Neuronal stem cell (in vitro differentiated cells): Measurements from ENCODE around the gene TOB1.

Experiments used
- DNase-seq: peaks from one replicate; pipeline ENCODE4 v3.0.0-alpha.2; 2013; ENCODE audit warnings: low spot score
- H2AFZ ChIP-seq: one replicate; pipeline ENCODE4 v1.6.1; 2013; ENCODE audit warnings: mild to moderate bottlenecking, low read length, inconsistent platforms
- H2AK5ac ChIP-seq: 2 replicates; pipeline ENCODE4 v1.6.1; 2013; ENCODE audit warnings: low read depth, mild to moderate bottlenecking, inconsistent platforms, low read length, moderate library complexity, mixed read lengths
- H2BK120ac ChIP-seq: 2 replicates; pipeline ENCODE4 v1.6.1; 2013; ENCODE audit warnings: low read depth, mild to moderate bottlenecking, inconsistent platforms, low read length, moderate library complexity, mixed read lengths
- H2BK12ac ChIP-seq: one replicate; pipeline ENCODE4 v1.6.1; 2013; ENCODE audit warnings: low read length, inconsistent platforms
- H2BK15ac ChIP-seq: 2 replicates; pipeline ENCODE4 v1.6.1; 2013; ENCODE audit warnings: mild to moderate bottlenecking, low read length, inconsistent platforms, mixed read lengths
- H2BK5ac ChIP-seq: one replicate; pipeline ENCODE4 v1.6.1; 2013; ENCODE audit warnings: inconsistent platforms, mild to moderate bottlenecking, low read length, moderate library complexity
- H3K14ac ChIP-seq: one replicate; pipeline ENCODE4 v1.6.1; 2013; ENCODE audit warnings: low read length, inconsistent platforms
- H3K18ac ChIP-seq: 2 replicates; pipeline ENCODE4 v1.6.1; 2013; ENCODE audit warnings: low read length, inconsistent platforms
- H3K23ac ChIP-seq: 2 replicates; pipeline ENCODE4 v1.6.1; 2013; ENCODE audit warnings: low read depth, mild to moderate bottlenecking, mixed read lengths, low read length, inconsistent platforms; ENCODE audit not compliant: poor library complexity
- H3K27ac ChIP-seq: replicated peaks from 3 replicates; pipeline ENCODE4 v1.5.1; 2013; ENCODE audit warnings: low read length, inconsistent platforms
- H3K27me3 ChIP-seq, 3 experiments: 2 replicates each; pipeline ENCODE4 v1.6.1; 2013; ENCODE audit warnings: low read length in 3 of 3, mild to moderate bottlenecking in 2 of 3, inconsistent platforms in 1 of 3, low read depth in 1 of 3, mixed read lengths in 1 of 3, moderate library complexity in 1 of 3; ENCODE audit not compliant: control insufficient read depth in 3 of 3, insufficient read depth in 3 of 3
- H3K36me3 ChIP-seq, 2 donors: replicated peaks in 1 of 2; 2 replicates each; pipeline ENCODE4 v1.6.1; 2013; ENCODE audit warnings: low read length in 2 of 2; ENCODE audit not compliant: control insufficient read depth in 2 of 2, insufficient read depth in 2 of 2
- H3K4ac ChIP-seq: 2 replicates; pipeline ENCODE4 v1.6.1; 2013; ENCODE audit warnings: inconsistent platforms, mild to moderate bottlenecking, low read length, moderate library complexity
- H3K4me1 ChIP-seq, 2 donors: 1 replicate in 1 of 2; 2 replicates in 1 of 2; pipeline ENCODE4 v1.6.1; 2013; ENCODE audit warnings: low read length in 2 of 2, low read depth in 1 of 2; ENCODE audit not compliant: control insufficient read depth in 2 of 2, insufficient read depth in 1 of 2
- H3K4me2 ChIP-seq: one replicate; pipeline ENCODE4 v1.6.1; 2013; ENCODE audit warnings: mild to moderate bottlenecking, low read length, inconsistent platforms; ENCODE audit not compliant: insufficient read depth, poor library complexity, severe bottlenecking
- H3K4me3 ChIP-seq, 2 donors: 2 replicates each; pipeline ENCODE4 v1.5.1; 2013; ENCODE audit warnings: low read length in 2 of 2, mild to moderate bottlenecking in 2 of 2, inconsistent platforms in 1 of 2, moderate library complexity in 1 of 2
- H3K79me1 ChIP-seq: one replicate; pipeline ENCODE4 v1.6.1; 2013; ENCODE audit warnings: low read depth, mild to moderate bottlenecking, inconsistent platforms, low read length, moderate library complexity
- H3K9ac ChIP-seq: one replicate; pipeline ENCODE4 v1.6.1; 2013; ENCODE audit warnings: mild to moderate bottlenecking, low read depth, low read length, inconsistent platforms; ENCODE audit not compliant: poor library complexity
- H3K9me3 ChIP-seq, 2 donors: replicated peaks in 1 of 2; 2 replicates each; pipeline versions ENCODE3 to v1.6.1; 2013; ENCODE audit warnings: low read length in 2 of 2, mild to moderate bottlenecking in 2 of 2, inconsistent platforms in 1 of 2, low read depth in 1 of 2, mixed read lengths in 1 of 2, moderate library complexity in 1 of 2; ENCODE audit not compliant: control insufficient read depth in 2 of 2, insufficient read depth in 1 of 2
- H4K8ac ChIP-seq: one replicate; pipeline ENCODE4 v1.6.1; 2013; ENCODE audit warnings: low read depth, mild to moderate bottlenecking, inconsistent platforms, low read length, moderate library complexity
- H4K91ac ChIP-seq: one replicate; pipeline ENCODE4 v1.6.1; 2013; ENCODE audit warnings: low read length, low read depth, mild to moderate bottlenecking, inconsistent platforms; ENCODE audit not compliant: poor library complexity
- WGBS, 2 donors: extraction: QIAGEN DNeasy Blood & Tissue Kit; methylation state at CpG; one replicate each; pipeline ENCODE4 v1.1.7; 2013; ENCODE audit warnings: missing lambda C conversion rate in 2 of 2, mixed read lengths in 1 of 2; ENCODE audit not compliant: insufficient read length in 2 of 2, insufficient replicate concordance in 1 of 2; ENCODE audit errors: extremely low coverage in 2 of 2; 5-methylcytosine and 5-hydroxymethylcytosine counted together

TOB1 gene

GRCh38 chr17:50911890-50912289, 45.7 kb upstream of the TOB1 start:
- no peak overlapping the region for H2BK120ac ChIP-seq
- peaks cover 0 to 2% (median 0%) of the 10 kb centered on the region in 3 experiments for H3K27me3 ChIP-seq
- H3K4me1 ChIP-seq: peaks cover 14 to 23% of the 10 kb centered on the region in 2 donors
- peak overlapping the region; percentile 3 for H3K18ac ChIP-seq
- H3K4me2 ChIP-seq: no peak overlapping the region
- no peaks in the 10 kb centered on the region for H3K36me3 ChIP-seq
- no peak overlapping the region for H2BK15ac ChIP-seq
- H4K8ac ChIP-seq: no peak overlapping the region
- no peak overlapping the region for H3K9ac ChIP-seq
- DNase-seq: no peak
- H2BK12ac ChIP-seq: no peak overlapping the region
- no peaks in the 10 kb centered on the region for H3K79me1 ChIP-seq
- H3K23ac ChIP-seq: no peak overlapping the region
- no peak overlapping the region for H3K4ac ChIP-seq
- no peak overlapping the region for H2BK5ac ChIP-seq
- no peak overlapping the region for H3K14ac ChIP-seq
- WGBS, 2 donors: no CpG with 5 or more reads among the region's 4 CpGs
- peak overlapping the region; percentile 70 for H2AFZ ChIP-seq
- H3K4me3 ChIP-seq: no peak overlapping the region
- no peak overlapping the region for H3K27ac ChIP-seq
- no peak overlapping the region for H4K91ac ChIP-seq
- no peak overlapping the region for H2AK5ac ChIP-seq
- peaks cover 0 to 4% of the 10 kb centered on the region in 2 donors for H3K9me3 ChIP-seq

DNA sequence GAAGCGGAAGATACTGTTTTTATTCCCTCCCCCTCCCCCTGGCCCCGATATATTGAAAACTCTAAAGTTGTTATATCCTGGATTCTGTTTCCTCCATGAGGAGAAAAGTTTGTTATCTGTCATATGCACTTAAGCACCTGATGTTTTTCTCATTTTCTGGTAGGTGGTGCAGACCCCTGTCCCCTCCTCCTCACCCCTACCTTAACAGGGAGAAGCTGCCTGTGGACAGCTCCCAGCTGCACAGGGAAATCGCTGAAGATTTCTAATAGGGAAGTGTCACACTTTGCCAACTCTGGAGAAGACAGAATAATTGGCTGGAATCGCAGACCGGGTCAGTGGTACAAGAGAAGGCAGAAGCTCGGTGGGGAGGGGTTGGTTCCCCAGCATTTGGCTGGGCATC, 45.3 kb upstream of the TOB1 start:
- H2BK12ac ChIP-seq: no peak overlapping the region
- no peak overlapping the region for H3K4me3 ChIP-seq
- no peak overlapping the region for H3K9ac ChIP-seq
- H4K91ac ChIP-seq: no peak overlapping the region
- no peak overlapping the region for H2BK5ac ChIP-seq
- no peak overlapping the region for H3K4me2 ChIP-seq
- no peak overlapping the region for H3K23ac ChIP-seq
- no peak overlapping the region for H3K18ac ChIP-seq
- no peak overlapping the region for H2AFZ ChIP-seq
- peaks cover 0 to 2% (median 0%) of the 10 kb centered on the region in 3 experiments for H3K27me3 ChIP-seq
- no peak overlapping the region for H2AK5ac ChIP-seq
- H3K79me1 ChIP-seq: no peaks in the 10 kb centered on the region
- peaks cover 12 to 23% of the 10 kb centered on the region in 2 donors for H3K4me1 ChIP-seq
- H3K4ac ChIP-seq: no peak overlapping the region
- no peak overlapping the region for H3K14ac ChIP-seq
- no peak overlapping the region for H3K27ac ChIP-seq
- H4K8ac ChIP-seq: no peak overlapping the region
- H2BK120ac ChIP-seq: no peak overlapping the region
- H2BK15ac ChIP-seq: no peak overlapping the region
- WGBS, 2 donors: no CpG with 5 or more reads among the region's 6 CpGs
- H3K9me3 ChIP-seq: peaks cover 0 to 4% of the 10 kb centered on the region in 2 donors
- DNase-seq: no peak
- H3K36me3 ChIP-seq: no peaks in the 10 kb centered on the region

DNA sequence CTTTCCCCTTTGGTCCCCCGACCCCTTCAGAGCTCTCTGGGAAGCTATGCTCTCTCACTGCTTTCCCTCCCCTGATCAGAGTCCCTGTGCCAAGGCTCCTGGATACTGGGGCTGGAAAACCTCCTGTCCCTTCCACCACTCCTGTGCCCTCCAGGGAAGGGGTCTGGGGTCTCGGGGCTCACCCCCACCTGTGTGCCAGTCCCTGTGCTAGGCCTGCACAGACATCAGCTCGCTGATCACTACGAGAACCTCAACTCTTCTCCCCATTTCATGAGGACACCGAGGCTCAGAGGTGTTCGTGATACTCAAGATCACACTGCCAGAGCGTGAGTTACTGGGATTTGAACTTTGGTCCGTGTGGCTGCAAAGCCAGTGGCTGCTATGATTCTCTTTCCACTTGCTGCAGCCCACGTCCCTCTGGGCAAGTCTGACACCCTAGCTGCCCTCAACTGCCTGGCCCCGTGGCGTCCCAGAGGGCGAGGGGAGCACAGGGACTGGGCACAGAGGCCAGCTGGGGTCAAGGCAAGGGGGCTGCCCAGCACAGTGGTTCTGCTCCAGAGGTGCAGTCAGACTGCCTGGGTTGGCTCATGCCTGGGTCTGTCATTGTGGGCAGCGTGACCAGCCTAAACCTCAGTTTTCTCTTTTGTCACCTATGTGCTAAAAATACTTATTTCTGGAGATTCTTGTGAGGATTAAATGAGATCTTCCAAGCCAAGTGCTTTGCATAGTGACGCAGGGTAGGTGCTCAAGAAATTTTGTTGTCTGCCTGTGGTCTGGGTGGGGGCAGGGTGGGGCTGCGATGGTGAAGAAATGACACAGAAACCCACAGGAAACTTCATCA, 43.8 kb upstream of the TOB1 start:
- H3K36me3 ChIP-seq: no peaks in the 10 kb centered on the region
- no peak overlapping the region for H3K14ac ChIP-seq
- peak overlapping the region; percentile 19 for H2BK5ac ChIP-seq
- peaks cover 17 to 26% of the 10 kb centered on the region in 2 donors for H3K4me1 ChIP-seq
- H3K27me3 ChIP-seq: peaks cover 0 to 2% (median 0%) of the 10 kb centered on the region in 3 experiments
- peak overlapping the region; percentile 11 for H4K91ac ChIP-seq
- no peaks in the 10 kb centered on the region for H3K79me1 ChIP-seq
- H3K4ac ChIP-seq: no peak overlapping the region
- H3K4me3 ChIP-seq: peak overlapping the region in 1 of 2 donors; percentile 7
- no peak overlapping the region for H2AFZ ChIP-seq
- H2BK12ac ChIP-seq: no peak overlapping the region
- peak overlapping the region; percentile 61 for H3K18ac ChIP-seq
- WGBS, 2 donors: no CpG with 5 or more reads among the region's 15 CpGs
- DNase-seq: no peak
- H2BK120ac ChIP-seq: peak overlapping the region; percentile 56
- H3K27ac ChIP-seq: no peak overlapping the region
- H4K8ac ChIP-seq: peak overlapping the region; percentile 93
- peak overlapping the region; percentile 32 for H3K9ac ChIP-seq
- H3K23ac ChIP-seq: no peak overlapping the region
- peak overlapping the region; percentile 79 for H2BK15ac ChIP-seq
- H3K4me2 ChIP-seq: no peak overlapping the region
- H3K9me3 ChIP-seq: peaks cover 0 to 4% of the 10 kb centered on the region in 2 donors
- peak overlapping the region; percentile 98 for H2AK5ac ChIP-seq
